Fibroblast of pulmonary artery (primary cell): Measurements from ENCODE around the gene AKAP6.

Source experiments
- DNase-seq: peaks from one replicate; pipeline ENCODE4 v3.0.0-alpha.2; 2010; ENCODE audit warnings: low read depth
- H3K4me3 ChIP-seq: replicated peaks from 2 replicates; pipeline ENCODE4 v1.5.1; 2011; ENCODE audit warnings: low read depth, mild to moderate bottlenecking, control low read depth, low read length, moderate library complexity
- CTCF ChIP-seq: IDR thresholded peaks from 2 replicates; pipeline ENCODE4 v1.5.1; 2011; ENCODE audit warnings: mild to moderate bottlenecking, control low read depth, low read length, inconsistent platforms; ENCODE audit errors: missing control alignments

Gene AKAP6

DNA sequence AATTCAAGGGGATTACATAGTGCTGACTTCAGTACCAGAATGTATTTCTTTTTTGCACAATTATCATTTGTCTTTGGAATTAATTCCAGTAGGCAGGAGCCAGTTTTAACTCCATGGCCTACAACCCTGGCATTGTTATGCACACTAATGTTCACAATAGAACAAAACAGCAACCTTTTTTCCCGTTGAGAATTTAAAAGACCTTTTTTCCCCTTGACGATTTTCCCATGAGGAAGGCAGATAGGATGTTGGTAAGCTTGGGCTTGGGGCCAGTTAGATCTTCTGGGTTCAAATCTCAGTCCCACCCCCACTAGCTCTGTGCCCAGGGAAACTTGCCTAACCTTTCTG lies 13.7 kb downstream of the AKAP6 start:
- no peak overlapping the region for H3K4me3 ChIP-seq
- TF ChIP-seq CTCF: no peak
- no peak for DNase-seq

DNA sequence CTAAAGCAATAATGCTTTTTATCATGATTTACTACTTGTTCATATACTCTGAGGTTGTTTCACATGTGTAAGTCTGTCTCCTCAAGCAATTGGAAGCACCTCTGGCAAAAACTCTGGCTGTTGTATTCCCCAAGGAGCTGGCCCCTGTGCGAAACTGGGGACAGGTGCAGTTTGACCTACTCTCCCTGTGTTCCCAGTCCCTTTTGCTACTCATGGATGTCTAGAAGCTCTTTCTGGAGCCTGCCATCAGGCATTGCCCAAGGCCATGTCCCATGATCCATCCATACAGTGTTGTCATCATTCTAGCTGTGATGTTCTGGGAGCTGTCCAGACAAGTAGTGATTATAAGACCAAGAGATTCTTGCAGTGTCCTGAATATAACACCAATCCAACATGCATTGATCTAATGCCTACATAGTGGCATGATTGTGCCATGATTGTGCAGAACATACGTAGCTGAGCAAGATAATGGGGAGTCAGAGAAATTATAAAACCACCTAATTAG lies 14.9 kb downstream of the AKAP6 start:
- H3K4me3 ChIP-seq: no peak overlapping the region
- no peak for DNase-seq
- no peak for TF ChIP-seq CTCF

- peak; percentile 12 for TF ChIP-seq CTCF
- peak; percentile 23 for DNase-seq
- H3K4me3 ChIP-seq: no peak overlapping the region
Observed at GRCh38 chr14:32345311-32345791, 16.3 kb downstream of the AKAP6 start.

GRCh38 chr14:32349322-32349721 lies 20.2 kb downstream of the AKAP6 start:
- no peak overlapping the region for H3K4me3 ChIP-seq
- TF ChIP-seq CTCF: no peak
- DNase-seq: no peak

- no peak for TF ChIP-seq CTCF
- DNase-seq: no peak
- H3K4me3 ChIP-seq: no peak overlapping the region
Observed at GRCh38 chr14:32350020-32350419, 20.9 kb downstream of the AKAP6 start.

GRCh38 chr14:32352631-32353030 lies 23.5 kb downstream of the AKAP6 start:
- no peak overlapping the region for H3K4me3 ChIP-seq
- TF ChIP-seq CTCF: no peak
- DNase-seq: peak; percentile 45

- DNase-seq: no peak
- H3K4me3 ChIP-seq: no peak overlapping the region
- TF ChIP-seq CTCF: no peak
Observed at GRCh38 chr14:32354716-32355115, 25.6 kb downstream of the AKAP6 start.
